Germinal center (tissue), 1 donor: ENCODE results near the gene ITPR2.
"Not testable (repeated sequence)": the region's sequence is repeated elsewhere in the genome, so short reads cannot be mapped to it uniquely, and the experiment has no call there.

Experiments
- DNase-seq: peaks from one replicate; pipeline ENCODE4 v3.0.0; 2012; ENCODE audit warnings: mixed read lengths, low spot score

The ITPR2 gene

DNA sequence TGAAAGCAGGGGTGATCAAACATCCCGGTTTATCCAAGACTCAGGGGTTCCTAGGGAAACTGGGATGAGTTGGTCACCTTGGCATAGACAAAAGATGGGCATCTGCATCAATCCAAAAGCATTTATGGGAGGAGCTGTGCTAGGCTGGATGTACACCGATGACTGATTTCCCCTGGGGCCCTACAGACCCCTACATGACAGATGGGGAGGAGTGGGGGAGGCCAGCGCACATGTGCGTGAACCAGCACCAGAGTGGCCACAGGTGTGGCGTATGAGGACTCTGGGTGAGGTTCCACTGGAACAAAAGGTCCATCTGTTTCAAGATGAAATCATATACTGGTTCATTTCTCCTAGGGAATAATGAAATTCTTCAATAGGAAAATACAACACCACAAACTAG is 210.4 kb downstream of the ITPR2 start:
- no peak for DNase-seq

DNA sequence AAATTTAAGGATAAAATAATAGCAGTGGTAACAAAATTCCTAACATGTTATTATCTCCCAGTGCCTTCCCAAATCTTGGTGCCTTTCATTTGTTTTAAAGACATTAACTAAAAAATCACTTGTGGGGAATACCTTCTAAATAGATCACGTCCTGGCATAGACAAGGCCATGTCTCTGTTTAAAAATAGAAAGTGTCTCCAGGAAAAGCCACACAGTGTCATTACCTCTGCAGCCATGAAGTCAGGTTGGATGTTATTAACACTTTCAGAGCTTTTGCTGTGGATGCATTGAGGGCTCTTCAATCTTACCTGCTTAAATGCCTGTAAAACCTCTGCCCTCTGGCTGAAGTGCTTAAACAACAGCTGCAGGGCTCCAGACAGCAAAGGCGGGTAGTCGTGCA is 211.1 kb downstream of the ITPR2 start:
- DNase-seq = no peak

DNA sequence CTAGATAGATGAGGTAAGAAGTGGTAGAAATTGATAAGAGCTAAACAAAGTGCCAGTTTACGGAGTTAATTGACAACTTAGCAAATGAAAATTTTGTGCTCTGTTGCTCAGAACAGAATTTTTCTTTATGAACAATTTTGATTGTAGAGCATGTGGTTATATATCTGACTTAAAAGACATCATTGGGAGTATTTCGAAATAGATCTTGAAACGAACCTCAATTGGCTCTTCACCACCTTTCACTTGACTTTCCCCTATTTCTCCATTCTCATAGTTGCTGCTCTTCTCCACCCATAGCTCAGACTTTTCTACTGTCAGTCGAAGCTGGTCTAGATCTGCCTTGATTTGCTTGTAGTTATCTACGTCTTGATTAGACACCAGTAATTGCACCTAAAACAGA is 212.1 kb downstream of the ITPR2 start:
- no peak for DNase-seq

DNA sequence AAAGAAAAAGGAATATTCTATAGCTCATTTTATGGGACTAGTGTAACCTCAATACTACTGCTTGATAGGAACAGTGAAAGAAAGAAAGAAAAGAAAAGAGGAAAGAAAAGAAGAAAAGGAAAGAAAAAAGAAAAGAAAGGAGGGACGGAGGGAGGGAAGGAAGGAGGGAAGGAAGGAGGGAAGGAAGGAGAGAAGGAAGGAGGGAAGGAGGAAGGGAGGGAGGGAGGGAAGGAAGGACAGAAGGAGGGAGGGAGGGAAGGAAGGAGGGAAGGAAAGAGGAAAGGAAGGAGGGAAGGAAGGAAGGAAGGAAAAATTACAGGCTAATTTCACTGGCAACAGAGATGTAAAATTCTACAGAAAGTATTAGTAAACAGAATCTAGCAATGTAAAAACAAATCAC is 215.5 kb downstream of the ITPR2 start:
- no peak for DNase-seq

DNA sequence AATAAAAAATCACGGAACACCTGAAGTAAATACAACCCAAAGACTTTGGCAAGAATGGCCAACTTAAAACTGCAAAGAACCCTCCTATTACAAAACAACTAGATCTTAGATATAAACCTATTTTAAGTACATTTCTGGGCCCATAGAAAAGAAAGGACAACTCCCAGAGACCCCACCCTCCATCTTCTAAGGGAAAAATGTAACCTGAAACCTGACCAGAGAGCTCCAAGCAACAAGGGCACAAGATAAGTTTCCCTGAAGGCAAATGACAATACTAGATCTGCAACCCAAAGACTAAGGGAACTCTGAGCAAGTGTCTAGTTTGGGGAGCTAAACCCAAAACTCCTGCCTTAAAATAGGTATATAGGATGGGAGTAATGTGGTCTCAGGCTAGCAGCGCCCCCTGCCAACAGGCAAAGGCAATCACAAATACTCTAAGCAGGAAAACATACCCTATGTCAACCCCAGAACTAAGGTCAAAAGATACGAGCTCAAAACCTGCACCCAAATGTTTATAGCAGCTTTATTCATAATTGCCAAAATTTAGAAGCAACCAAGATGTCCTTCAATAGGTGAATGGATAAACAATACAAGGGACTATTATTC is 218.9 kb downstream of the ITPR2 start:
- DNase-seq = peak; percentile 8

DNA sequence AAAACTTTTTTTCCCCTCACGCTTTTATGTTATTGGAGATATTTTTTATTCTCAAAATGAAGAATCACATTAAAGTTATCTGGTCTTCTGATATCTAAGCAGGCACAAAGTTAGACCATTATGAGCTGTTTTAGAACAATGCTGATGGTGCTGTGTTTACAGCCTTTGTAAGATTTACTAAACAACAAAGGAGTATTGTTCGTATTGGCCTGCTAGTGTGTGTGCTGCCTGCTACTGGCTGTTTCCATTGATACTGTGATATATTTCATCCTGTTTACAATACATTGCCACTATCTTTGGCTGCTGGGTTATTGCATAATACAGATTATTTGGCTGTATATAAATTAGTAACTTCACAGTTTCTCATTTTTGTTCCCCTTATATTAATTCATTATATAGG is 220.8 kb downstream of the ITPR2 start:
- DNase-seq = no peak

DNA sequence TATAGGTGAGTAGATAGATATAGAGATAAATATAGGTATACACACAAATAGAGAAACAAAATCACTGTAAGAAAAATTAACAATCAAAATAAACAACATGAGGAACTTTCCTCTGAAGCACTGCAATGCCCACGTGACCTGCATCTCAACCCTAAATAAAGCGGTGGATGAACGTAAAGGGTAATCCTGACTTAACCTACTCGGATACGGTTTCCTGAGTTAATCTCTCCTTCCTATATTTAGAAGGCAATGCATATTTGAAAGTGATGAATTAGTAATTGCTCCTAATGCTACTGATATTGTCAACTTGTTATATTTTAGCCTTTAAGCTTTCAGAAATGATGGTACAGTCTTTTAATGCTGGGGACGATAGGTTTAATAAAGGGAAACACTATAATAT is 221.4 kb downstream of the ITPR2 start:
- DNase-seq = no peak

DNA sequence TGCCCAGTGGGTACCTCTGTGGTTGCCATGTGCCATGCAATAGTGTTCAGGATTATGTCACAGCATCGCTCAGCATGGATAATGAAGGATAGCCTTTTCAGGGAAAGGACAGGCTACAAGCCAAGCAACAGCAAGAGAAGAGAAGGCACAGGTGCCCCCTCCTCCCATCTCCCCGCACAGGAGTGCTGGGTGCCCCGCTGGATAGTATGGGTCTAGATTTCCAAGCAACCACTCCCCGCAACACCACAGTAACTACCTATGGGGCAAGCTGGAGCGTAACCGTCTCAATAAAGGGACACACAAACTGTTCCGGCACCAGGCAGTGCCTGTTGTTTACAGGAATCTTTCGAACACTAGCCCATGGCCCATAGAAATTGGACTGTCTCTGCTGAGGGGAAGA is 222.2 kb downstream of the ITPR2 start:
- no peak for DNase-seq

DNA sequence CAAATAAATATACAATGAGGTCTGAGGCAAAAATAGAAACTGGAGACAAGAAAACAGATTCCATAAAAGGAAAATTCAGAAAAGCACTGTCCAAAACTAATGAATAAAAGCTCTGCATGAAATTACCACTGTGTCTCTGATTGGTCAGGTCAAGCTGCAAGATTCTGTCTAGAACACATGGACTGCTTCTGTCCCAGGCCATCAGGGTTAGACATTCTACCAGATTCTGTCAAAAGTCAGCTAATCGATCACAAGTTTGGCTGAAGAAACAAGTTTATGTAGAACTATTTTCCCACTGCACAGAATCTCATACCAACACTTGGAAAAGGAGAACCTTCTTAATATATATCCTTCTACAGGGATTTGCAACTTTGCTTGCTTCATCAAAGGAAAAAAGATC is 223.0 kb downstream of the ITPR2 start:
- DNase-seq = no peak

DNA sequence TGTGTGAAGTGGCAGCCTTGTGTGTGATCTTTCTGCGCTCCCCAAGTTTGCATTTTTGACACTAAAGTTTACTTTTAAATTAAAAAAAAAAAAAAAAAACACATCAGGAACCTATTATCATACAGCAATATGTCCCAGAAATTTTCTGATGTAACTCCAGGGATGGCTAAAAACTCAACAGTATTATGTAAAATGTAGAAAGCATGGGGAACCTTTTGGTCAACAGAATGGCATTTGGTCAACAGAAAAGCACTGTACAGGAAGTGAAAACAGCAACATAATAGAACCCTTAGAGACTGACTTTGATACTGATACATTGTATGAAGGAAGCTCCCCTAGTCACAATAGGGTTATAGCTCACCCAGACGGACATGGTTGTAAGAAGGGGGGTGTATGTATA is 224.3 kb downstream of the ITPR2 start:
- DNase-seq = no peak

DNA sequence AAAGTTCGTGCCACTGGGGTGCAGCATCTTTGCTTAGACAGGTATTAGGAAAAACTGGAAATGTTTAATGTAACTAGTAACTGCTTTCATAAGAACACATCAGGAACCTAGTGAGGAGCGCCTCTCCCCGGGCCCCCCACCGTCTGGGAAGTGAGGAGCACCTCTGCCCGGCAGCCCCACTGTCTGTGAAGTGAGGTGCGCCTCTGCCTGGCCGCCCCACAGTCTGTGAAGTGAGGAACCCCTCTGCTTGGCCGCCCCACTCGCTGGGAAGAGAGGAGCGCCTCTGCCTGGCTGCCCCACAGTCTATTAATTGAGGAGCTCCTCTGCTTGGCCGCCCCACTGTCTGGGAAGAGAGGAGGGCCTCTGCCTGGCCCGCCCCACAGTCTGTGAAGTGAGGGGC is 224.7 kb downstream of the ITPR2 start:
- no peak for DNase-seq

DNA sequence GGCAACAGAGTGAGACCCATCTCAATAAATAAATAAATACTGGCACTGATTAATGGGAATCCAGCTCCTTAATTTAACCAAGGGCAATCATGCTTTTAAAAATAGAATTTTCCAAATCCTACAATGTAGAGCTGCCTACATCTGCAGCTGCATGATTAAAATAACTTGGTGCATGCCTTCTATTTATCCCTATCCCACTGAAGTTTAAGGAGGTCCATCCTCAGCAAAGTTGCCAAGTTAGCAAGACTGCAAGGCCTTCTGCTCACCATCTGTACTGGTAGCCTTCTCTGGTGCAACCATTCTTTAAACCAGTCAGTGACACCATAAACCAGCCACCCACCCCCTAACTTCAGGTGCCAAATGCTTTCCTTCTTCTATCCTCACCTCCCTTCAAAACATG is 226.1 kb downstream of the ITPR2 start:
- DNase-seq = no peak

DNA sequence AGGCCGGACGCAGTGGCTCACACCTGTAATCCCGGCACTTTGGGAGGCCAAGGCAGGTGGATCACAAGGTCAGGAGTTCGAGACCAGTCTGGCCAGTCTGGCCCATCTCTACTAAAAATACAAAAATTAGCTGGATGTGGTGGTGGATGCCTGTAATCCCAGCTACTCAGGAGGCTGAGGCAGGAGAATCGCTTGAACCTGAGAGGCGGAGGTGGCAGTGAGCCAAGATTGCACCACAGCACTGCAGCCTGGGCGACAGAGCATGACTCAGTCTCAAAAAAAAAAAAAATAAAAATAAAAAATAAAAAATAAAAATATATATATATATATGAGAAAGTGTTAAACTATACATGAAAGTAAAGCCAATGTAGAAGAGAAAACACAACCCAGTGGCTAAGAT is 228.2 kb downstream of the ITPR2 start:
- DNase-seq = not testable (repeated sequence)

DNA sequence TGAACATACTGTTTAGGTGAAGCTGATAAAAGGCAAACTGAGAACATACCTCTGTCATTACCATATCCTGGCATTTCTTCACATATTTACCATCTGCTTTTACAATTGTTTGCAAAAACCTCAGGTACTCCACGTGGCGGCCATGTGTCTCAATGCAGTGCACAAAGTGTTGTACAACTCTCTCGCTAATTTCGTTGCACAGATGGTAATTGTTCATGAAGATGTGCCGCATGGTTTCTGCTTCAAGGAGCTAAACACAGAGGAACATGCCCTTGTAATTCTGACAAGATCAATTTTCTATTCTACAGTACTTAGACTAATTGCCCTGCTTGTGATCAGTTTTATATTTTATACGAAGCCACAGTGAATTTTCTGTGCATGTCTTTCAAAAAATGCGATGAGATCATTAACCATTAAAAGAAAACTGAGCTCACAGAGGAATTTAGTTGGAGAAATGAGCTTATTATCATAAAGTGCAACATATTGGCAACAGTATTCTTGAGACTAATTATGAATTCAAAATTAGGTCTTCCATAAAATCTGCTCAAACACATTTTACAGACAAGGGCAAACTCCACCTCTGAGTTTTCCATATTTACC is 233.8 kb downstream of the ITPR2 start:
- no peak for DNase-seq

DNA sequence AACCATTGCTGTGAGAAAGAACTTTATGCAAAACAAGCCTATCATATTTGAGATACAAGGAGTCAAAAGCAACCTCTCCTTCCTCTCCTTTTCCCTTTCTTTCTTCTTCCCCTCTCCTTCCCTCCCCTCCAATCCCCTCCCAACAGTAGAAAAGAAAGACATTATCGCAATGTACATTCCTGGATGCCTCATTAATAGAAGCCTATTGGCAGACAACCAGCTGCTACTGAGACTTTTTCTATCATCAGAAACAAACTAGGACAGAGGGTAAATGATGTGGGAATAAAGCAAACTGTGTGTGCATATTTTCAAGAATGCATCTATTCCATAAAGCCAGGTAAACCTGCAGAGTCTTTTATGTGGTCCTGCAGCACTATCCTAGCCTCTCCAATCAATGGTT is 237.2 kb downstream of the ITPR2 start:
- no peak for DNase-seq

DNA sequence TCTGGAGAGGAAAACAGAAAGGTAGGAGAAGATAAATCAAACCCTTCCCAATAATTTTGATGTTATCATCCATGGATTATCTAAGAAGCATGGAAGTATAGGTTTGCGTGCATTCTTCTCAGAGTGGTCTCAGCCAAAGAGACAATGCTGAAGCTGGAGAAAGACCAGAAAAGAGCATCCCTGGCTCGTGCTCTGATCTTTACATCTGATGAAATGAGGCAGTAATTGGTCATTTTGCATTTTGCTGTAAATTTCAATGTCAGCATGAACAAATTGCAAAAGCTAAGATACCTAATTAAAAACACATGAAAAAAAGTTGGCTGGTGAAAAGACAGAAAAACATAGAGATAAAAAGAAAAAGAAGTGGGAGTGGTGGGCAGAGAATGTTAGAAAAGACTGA is 252.4 kb downstream of the ITPR2 start:
- DNase-seq = no peak

DNA sequence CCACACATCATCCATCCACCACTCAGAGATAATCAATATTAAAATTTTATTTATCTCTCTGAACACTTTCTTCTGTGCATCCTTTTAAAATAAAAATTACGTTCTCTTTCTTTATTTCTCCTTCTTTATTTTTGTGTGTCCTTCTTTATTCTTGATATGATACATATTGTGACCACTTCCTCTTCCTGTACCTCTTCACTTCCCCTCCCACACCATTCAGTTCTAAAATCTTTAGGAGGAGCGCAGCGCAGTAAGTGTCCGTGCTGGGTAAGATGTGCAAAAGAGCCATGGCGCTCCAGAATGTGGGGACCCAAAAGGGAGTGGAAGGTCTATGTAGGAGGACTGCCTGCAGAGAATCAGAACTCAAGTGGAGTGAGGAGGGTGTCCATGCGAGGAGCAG is 256.7 kb downstream of the ITPR2 start:
- no peak for DNase-seq

DNA sequence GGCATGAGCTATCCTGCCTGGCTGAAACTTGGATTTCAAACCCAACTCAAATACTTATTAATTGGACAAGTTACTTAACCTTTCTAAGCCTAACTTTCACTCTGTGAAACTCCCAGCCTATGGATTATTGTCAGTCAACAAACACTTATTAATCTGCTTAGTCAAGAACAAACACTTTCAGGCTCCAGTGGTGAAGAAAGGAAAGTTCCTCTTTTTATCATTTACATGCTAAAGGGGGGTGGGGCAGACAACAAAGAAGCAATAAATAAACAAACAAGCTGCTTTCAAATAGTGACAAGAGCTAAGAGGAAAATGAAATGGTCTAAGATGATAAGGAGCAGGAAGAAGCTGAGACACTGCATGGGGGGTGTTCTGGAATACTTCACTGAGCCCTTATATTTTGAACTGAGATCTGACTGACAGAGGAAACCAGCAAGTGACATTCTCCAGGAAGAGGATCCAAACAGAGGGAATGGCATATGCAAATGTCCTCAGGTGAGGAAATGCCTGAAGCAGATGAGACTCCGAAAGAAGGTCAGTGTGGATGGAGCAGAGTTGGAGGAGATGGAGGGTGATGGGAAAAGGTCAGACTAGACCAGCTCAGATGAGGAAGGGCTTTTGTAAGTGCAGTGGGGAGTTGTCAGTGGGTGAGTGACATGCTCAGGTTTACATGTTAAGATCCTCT is 259.6 kb downstream of the ITPR2 start:
- DNase-seq = peak; percentile 19

DNA sequence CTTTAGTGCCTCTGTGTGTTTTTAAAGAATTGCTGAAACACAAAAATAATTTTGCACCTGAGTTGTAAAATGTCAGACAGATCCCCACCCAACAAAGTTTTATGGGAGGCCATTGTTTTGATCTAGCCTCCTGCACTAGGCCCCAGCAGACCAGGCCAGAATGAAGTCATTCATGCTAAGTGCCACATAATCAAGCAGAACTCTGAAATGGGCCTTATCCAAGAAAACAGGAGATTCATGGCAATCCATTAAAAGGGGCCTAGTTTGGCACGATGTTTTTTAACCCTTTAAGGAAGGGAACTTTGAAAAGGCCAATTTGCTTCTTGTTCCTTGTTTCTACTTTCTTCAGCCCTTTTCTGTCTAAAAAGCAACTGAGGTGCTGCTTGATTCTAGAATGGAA is 260.9 kb downstream of the ITPR2 start:
- no peak for DNase-seq

DNA sequence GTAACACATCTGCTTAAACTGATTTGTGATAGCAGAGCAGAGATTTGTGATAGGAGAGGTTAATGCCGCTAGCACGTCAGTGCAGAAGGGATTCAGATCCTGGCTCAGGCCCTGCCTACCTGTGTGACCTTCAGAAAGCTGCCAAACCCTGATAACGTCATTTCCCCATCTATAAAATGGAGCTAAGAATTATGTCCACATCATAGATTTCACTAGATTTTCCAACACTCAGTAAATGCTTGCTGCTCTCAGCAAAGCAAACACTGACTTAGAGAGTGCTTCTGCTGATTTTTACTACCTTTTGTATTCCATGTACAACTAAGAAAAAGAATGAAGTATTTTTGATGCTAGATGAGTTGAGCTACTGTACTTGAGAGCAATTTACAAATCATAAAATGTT is 261.4 kb downstream of the ITPR2 start:
- no peak for DNase-seq

DNA sequence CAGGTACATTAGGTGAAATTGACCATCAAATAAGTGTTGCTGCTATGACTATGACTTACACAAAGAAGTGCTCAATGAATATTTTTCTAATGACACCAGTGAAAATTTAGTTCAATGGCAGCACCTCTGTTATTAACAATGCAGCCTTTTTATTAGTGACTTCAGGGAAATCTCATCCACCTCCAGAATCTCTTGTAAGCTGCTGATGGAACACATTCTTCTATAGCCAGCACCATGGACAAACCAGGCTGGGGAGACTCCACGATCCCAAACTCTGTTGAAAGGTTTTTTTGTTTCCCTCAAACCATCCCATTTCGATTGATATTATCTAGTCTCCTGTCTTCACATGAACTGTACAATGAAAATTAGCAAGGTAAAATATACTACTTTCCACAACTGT is 265.9 kb downstream of the ITPR2 start:
- no peak for DNase-seq

DNA sequence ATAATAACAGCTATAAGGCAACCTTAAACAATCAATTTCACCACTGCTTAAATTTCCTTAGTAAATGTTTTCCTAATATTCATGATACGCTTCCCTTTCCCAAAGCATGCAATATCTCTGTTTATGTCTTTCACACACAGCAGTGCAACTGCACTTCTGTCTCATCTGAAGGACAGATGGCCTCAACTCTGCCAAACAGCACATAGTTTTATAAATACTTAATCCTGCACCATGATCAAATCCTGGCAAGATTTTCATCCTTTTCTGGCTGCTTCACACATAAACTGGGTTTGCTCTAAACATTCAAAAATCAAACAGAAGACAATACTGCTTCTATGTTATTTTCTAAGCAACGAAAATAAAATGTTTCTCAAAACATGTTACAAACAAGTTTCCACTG is 266.3 kb downstream of the ITPR2 start:
- no peak for DNase-seq

DNA sequence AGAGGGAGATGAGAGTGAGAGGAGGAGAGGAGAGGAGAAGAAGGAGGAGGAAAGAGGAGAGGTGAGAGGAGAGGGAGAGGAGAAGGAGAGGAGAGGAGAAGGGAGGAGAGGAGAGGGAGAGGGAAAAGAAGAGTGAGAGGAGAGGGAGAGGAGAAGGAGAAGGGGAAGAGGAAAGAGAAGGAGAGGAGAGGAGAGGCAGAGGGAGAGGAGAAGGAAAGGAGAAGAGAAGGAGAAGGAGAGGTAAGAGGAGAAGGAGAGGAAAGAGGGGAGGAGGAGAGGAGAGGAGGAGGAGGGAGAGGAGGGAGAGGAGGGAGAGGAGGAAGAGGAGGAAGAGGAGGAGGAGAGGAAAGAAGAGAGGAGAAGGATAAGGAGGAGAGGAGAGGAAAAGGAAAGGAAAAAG is 266.8 kb downstream of the ITPR2 start:
- no peak for DNase-seq

DNA sequence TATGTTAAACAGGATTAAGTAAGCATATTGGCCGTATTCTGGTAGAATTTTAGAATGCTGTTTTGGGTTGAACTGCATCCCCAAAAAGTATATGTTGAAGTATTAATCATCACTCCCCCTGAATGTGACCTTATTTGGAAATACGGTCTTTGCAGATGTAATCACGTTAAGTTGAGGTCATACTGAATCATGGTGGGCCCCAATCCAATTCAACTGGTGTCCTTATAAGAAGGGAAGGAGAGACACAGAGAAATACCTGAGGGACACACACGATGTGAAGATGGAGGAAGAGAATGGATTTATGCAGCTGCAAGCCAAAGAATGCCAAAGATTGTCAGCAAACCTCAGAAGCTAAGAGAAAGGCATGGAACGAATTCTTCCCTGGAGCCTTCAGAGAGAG is 268.6 kb downstream of the ITPR2 start:
- no peak for DNase-seq
